Activated CD4-positive, alpha-beta T cell treated with anti-CD3 and anti-CD28 coated beads, Interleukin-2, amount 10 ng/mL, durations not matched to agents 7 days and 5 days (primary cell): ENCODE measurements around the gene SH3RF3. TPM values are rescaled to one million over a fixed set of nuclear protein-coding genes. Genes with fewer than 3 reads are reported as not detected.

ENCODE experiments used
- CTCF ChIA-PET: fragments of 350-600 bp; sonication (Branson Sonifier 250); formaldehyde crosslinking; loops from one replicate; lab custom pipeline; 2021; ENCODE audit warnings: antibody characterized with exemption; lab: Charles Lee
- POLR2A ChIA-PET: fragments of 350-600 bp; sonication (Branson Sonifier 250); formaldehyde crosslinking; loops from one replicate; lab custom pipeline; 2021; ENCODE audit warnings: antibody characterized with exemption; lab: Charles Lee
- DNase-seq: peaks from one replicate; pipeline ENCODE4 v3.0.0-alpha.2; 2020
- H3K27ac Mint-ChIP-seq: one replicate; pipeline ENCODE4 v1.8.0; 2021; ENCODE audit warnings: mild to moderate bottlenecking, moderate library complexity, mixed read lengths
- H3K27me3 Mint-ChIP-seq: one replicate; pipeline ENCODE4 v1.8.0; 2021; ENCODE audit warnings: mixed read lengths
- H3K36me3 Mint-ChIP-seq: one replicate; pipeline ENCODE4 v1.8.0; 2021; ENCODE audit warnings: low read depth, mixed read lengths
- H3K4me1 Mint-ChIP-seq: one replicate; pipeline ENCODE4 v1.8.0; 2021; ENCODE audit warnings: mixed read lengths
- H3K4me3 Mint-ChIP-seq: one replicate; pipeline ENCODE4 v1.8.0; 2021; ENCODE audit warnings: mild to moderate bottlenecking, moderate library complexity, mixed read lengths
- H3K9me3 Mint-ChIP-seq: one replicate; pipeline ENCODE4 v1.8.0; 2021; ENCODE audit warnings: mixed read lengths
- total RNA-seq, 2 experiments: library from RNA; stranded (reverse); gene quantifications; one replicate each; pipeline ENCODE4 v1.2.3, GENCODE V29; 2021

SH3RF3 gene
- total RNA-seq, 2 experiments from 2014 or later: 0.08 to 0.17 TPM

- no peaks in the 10 kb centered on the region for H3K27me3 Mint-ChIP-seq
- no peak overlapping the region for H3K27ac Mint-ChIP-seq
- no peak overlapping the region for H3K4me3 Mint-ChIP-seq
- H3K9me3 Mint-ChIP-seq: no peaks in the 10 kb centered on the region
- H3K4me1 Mint-ChIP-seq: no peaks in the 10 kb centered on the region
- CTCF ChIA-PET: no interaction called here
- POLR2A ChIA-PET: no interaction called here
- DNase-seq: no peak
- H3K36me3 Mint-ChIP-seq: no peaks in the 10 kb centered on the region
Observed at GRCh38 chr2:109410039-109410815, 281.2 kb downstream of the SH3RF3 start.

- CTCF ChIA-PET: no interaction called here
- Mint-ChIP-seq H3K36me3 (no peaks in the 10 kb centered on the region), H3K4me3 (no peak overlapping the region), H3K9me3 (no peaks in the 10 kb centered on the region), H3K4me1 (no peaks in the 10 kb centered on the region), H3K27ac (no peak overlapping the region), H3K27me3 (no peaks in the 10 kb centered on the region)
- POLR2A ChIA-PET: no interaction called here
- no peak for DNase-seq
Observed at GRCh38 chr2:109411640-109412325, 282.8 kb downstream of the SH3RF3 start.

DNA sequence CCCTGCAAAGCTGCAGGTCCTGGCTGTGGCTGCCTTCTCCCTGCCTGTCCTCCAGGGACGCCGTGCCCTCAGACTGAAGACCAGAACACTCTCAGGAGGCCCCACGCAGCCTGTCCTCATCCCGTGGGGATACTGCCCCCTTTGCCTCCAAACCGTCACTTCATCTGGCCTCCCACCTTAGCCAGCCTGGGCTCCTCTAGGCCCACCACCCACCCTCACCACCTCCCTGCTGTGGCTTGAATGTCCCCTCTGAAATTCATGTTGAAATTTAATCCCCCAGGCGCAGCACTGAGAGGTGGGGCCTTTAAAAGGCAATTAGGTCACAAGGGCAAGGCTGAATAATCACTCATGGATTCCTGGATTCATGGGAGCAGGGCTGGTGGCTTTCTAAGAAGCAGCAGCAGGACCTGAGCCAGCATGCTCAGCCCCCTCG, 286.6 kb downstream of the SH3RF3 start:
- Mint-ChIP-seq H3K27me3 (no peaks in the 10 kb centered on the region), H3K4me1 (no peaks in the 10 kb centered on the region), H3K36me3 (no peaks in the 10 kb centered on the region), H3K9me3 (no peaks in the 10 kb centered on the region), H3K27ac (no peak overlapping the region), H3K4me3 (no peak overlapping the region)
- CTCF ChIA-PET: no interaction called here
- no peak for DNase-seq
- POLR2A ChIA-PET: no interaction called here

- POLR2A ChIA-PET: interaction anchor here (0.7 kb wide), 1 partner anchor 9 kb away, joined by 3 read pairs; no protein-coding TSS in a partner anchor
- no peaks in the 10 kb centered on the region for H3K27me3 Mint-ChIP-seq
- H3K4me1 Mint-ChIP-seq: no peaks in the 10 kb centered on the region
- no peak overlapping the region for H3K4me3 Mint-ChIP-seq
- no peak overlapping the region for H3K27ac Mint-ChIP-seq
- H3K9me3 Mint-ChIP-seq: no peaks in the 10 kb centered on the region
- no peak for DNase-seq
- H3K36me3 Mint-ChIP-seq: no peaks in the 10 kb centered on the region
- CTCF ChIA-PET: interaction anchor here (0.6 to 0.9 kb wide), 2 partner anchors 9 to 279 kb away, joined by 3 to 4 read pairs; no protein-coding TSS in a partner anchor
Observed at GRCh38 chr2:109417701-109418335, 288.8 kb downstream of the SH3RF3 start.

DNA sequence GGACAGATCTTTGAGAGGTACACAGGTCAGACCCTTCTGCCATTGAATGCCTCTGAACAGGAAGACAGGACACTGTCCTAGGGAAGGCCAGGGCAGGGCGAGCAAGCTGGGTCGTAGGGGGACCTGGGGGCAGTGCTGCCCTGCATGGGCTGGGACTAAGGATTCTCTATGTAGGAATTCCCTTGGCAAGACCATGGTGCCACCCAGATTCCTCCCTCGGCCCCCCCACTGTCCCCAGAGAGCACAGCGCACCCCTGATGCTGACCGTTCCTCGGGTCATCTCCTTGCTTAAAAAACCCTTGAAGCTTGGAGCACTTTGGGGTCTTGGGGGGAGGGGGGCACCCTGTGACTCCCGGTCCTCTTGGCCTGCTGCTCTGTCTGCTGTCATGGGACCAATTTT, 289.7 kb downstream of the SH3RF3 start:
- H3K4me1 Mint-ChIP-seq: no peaks in the 10 kb centered on the region
- no peak overlapping the region for H3K4me3 Mint-ChIP-seq
- no peak for DNase-seq
- H3K9me3 Mint-ChIP-seq: no peaks in the 10 kb centered on the region
- H3K27me3 Mint-ChIP-seq: no peaks in the 10 kb centered on the region
- ChIA-PET POLR2A (no interaction called here), CTCF (interaction anchor here (1.3 kb wide), 1 partner anchor 26 kb away, joined by 3 read pairs; no protein-coding TSS in a partner anchor)
- no peaks in the 10 kb centered on the region for H3K36me3 Mint-ChIP-seq
- H3K27ac Mint-ChIP-seq: no peak overlapping the region

- POLR2A ChIA-PET: no interaction called here
- DNase-seq: no peak
- H3K27me3 Mint-ChIP-seq: no peaks in the 10 kb centered on the region
- H3K36me3 Mint-ChIP-seq: no peaks in the 10 kb centered on the region
- H3K27ac Mint-ChIP-seq: no peak overlapping the region
- no peaks in the 10 kb centered on the region for H3K9me3 Mint-ChIP-seq
- H3K4me1 Mint-ChIP-seq: no peaks in the 10 kb centered on the region
- CTCF ChIA-PET: interaction anchor here (1.3 to 1.8 kb wide), 2 partner anchors 25 to 91 kb away, joined by 3 to 5 read pairs; no protein-coding TSS in a partner anchor
- no peak overlapping the region for H3K4me3 Mint-ChIP-seq
Observed at GRCh38 chr2:109419171-109419756, 290.3 kb downstream of the SH3RF3 start.

GRCh38 chr2:109419960-109420370, 291.0 kb downstream of the SH3RF3 start:
- Mint-ChIP-seq H3K27me3 (no peaks in the 10 kb centered on the region), H3K4me3 (no peak overlapping the region), H3K36me3 (no peaks in the 10 kb centered on the region), H3K27ac (no peak overlapping the region), H3K9me3 (no peaks in the 10 kb centered on the region), H3K4me1 (no peaks in the 10 kb centered on the region)
- DNase-seq: no peak
- CTCF ChIA-PET: interaction anchor here (1.8 kb wide), 1 partner anchor 90 kb away, joined by 5 read pairs; no protein-coding TSS in a partner anchor
- POLR2A ChIA-PET: no interaction called here

DNA sequence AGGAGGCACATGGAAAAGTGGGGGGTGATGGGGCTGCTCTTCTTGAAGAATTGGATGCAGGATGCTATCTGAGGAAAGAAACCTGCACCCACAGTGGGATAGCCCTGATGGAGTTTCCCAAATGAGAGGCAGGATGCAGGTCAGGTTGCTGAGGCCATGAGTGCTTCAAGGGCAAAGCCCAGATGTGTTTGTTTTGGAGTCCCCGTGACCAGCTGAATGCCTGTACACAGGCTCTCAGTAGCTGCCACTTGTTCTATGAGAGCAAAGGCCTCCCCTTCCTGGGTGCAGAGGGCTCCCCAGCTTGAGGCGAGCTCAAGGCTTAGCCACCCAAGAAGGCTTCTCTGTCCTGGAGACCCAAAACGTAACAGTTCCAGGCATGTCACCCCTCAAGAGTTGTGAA, 292.1 kb downstream of the SH3RF3 start:
- ChIA-PET CTCF (interaction anchor here (1.0 to 1.8 kb wide), 2 partner anchors 89 to 195 kb away, joined by 3 to 5 read pairs; no protein-coding TSS in a partner anchor), POLR2A (no interaction called here)
- Mint-ChIP-seq H3K36me3 (no peaks in the 10 kb centered on the region), H3K27ac (no peak overlapping the region), H3K27me3 (no peaks in the 10 kb centered on the region), H3K9me3 (no peaks in the 10 kb centered on the region), H3K4me1 (no peaks in the 10 kb centered on the region), H3K4me3 (no peak overlapping the region)
- no peak for DNase-seq

GRCh38 chr2:109421642-109422041, 292.6 kb downstream of the SH3RF3 start:
- H3K36me3 Mint-ChIP-seq: no peaks in the 10 kb centered on the region
- no peaks in the 10 kb centered on the region for H3K9me3 Mint-ChIP-seq
- no peak for DNase-seq
- H3K4me3 Mint-ChIP-seq: no peak overlapping the region
- no peaks in the 10 kb centered on the region for H3K4me1 Mint-ChIP-seq
- CTCF ChIA-PET: interaction anchor here (1.0 kb wide), 1 partner anchor 196 kb away, joined by 3 read pairs; no protein-coding TSS in a partner anchor
- H3K27me3 Mint-ChIP-seq: no peaks in the 10 kb centered on the region
- H3K27ac Mint-ChIP-seq: no peak overlapping the region
- POLR2A ChIA-PET: no interaction called here

GRCh38 chr2:109422071-109422757, 293.2 kb downstream of the SH3RF3 start:
- no peaks in the 10 kb centered on the region for H3K9me3 Mint-ChIP-seq
- no peaks in the 10 kb centered on the region for H3K4me1 Mint-ChIP-seq
- H3K36me3 Mint-ChIP-seq: no peaks in the 10 kb centered on the region
- DNase-seq: no peak
- ChIA-PET CTCF (no interaction called here), POLR2A (no interaction called here)
- H3K4me3 Mint-ChIP-seq: no peak overlapping the region
- H3K27ac Mint-ChIP-seq: no peak overlapping the region
- no peaks in the 10 kb centered on the region for H3K27me3 Mint-ChIP-seq

- H3K9me3 Mint-ChIP-seq: no peaks in the 10 kb centered on the region
- H3K4me3 Mint-ChIP-seq: no peak overlapping the region
- no peaks in the 10 kb centered on the region for H3K36me3 Mint-ChIP-seq
- POLR2A ChIA-PET: no interaction called here
- no peak for DNase-seq
- no peaks in the 10 kb centered on the region for H3K27me3 Mint-ChIP-seq
- no peaks in the 10 kb centered on the region for H3K4me1 Mint-ChIP-seq
- CTCF ChIA-PET: no interaction called here
- no peak overlapping the region for H3K27ac Mint-ChIP-seq
Observed at GRCh38 chr2:109422758-109423500, 293.9 kb downstream of the SH3RF3 start.
